NCI-H345 (cell line): ENCODE data around the gene OGA.
A peak's percentile ranks its signal among the peaks of the same experiment; 100 is the strongest.

ENCODE experiments used
- DNase-seq: peaks from one replicate; lab custom pipeline; 2025; lab: John Stamatoyannopoulos, UW

The OGA gene

DNA sequence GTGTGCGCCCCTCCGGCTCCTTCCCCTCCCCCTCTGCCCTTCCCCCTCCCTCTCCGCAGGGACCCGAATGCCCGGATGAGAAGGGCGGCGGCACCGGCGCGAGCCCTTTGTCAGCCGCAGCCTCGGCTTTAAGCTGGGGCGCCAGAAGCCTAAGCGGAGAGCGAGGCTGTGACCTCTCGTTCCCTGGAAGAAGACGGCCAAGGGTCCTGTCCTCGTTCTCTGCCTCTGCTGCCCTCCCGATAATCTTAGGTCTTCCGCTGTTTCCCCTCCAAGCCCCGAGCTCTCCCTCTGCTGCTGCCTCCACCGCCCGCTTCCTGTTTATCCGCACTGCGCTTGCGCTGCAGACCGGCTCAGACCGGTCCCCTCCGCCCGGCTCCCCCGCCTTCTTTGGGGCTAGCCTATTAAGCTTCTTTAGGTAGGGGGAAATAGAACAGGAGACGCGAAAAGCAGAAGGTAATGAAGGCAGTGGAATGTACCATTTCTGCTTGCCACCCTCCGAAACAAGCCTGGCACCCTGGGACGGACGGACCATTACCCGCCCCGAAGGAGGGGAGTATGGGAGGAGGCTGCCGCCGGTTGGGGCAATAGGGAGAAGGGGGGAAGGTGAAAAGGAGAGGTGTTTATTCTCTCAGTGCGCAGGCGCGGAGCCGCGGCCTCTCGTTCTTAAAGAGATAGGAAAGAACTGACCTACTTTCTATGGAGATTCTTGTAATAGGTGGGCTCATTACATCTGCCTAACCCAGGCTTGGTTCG is at the start of gene OGA:
TSS of gene OGA (minus strand) at position 326 of the 753 bp plus-strand sequence. CDS start 422 bp downstream, outside the sequence.
- DNase-seq = peak; percentile 97

DNA sequence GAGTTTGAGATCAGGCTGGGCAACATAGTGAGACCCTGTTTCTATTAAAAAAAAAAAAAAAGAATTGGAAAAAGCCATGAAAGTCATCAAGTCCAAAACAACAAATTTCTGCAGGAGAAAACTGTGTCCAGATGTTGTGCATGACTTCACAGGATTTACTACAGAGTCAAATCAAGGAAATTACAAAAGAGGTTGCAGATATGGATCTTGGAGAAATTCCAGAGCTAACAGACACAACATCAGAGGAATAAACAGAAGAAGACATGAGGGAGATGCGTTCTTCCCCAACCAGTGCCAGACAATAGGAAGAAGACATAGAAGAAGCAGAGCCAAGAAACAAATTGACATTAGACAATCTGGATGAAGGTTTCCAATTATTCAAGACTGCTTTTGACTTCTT is 49.7 kb upstream of the OGA start:
- no peak for DNase-seq

DNA sequence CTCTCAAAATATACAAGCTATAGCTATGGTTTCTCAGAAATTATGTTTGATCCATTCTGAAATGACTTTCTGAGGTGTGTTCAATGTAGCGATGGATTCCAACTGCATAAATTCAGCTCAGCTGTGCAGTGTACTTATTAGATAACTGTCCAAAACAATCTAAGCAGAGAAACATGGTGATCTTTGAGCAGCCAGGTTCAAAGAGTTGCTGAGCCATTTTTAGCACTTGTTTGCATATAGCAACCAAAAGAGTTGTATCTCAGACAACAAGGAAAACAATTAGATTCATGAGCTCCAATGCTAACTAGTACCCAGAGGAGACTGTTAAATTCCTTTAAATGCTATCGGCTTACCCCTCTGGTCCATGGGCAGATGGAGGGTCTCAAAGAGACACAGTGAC is 41.3 kb upstream of the OGA start:
- DNase-seq = no peak

DNA sequence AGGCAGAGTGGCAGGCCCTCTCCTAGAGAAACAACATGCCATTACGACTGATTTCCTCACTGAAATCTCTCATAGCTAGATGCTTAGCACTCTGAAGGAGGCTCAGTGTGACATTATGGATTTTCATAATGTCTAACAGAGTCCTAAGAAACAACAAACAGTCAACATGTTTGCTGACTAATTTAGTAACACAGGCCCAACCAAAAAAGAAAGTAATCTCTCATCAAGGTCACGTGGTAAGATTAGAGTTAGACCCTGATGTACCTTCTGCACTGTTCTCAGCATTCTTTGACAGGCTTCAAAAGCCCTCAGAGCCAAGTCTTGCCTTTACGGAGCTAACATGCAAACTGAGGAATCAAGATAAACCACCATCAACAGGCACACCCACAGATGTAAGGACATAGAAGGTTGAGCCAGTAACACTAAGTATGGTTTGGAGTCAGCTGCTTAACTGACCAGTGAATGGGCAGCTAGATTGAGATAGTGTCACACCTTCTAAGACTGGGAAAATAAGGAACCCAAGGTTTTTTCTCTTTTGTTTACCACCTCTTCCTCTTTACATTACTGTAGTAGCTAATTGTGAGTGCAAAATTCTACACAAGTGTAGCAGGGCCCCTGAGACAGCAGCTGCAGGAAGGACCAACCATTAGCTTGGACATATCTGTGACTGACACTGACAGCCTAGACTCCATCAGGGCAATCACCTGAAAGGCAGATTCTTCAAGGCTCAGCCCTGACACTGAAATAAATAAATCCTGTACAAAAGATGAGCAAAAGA is 40.7 kb upstream of the OGA start:
- DNase-seq = no peak

DNA sequence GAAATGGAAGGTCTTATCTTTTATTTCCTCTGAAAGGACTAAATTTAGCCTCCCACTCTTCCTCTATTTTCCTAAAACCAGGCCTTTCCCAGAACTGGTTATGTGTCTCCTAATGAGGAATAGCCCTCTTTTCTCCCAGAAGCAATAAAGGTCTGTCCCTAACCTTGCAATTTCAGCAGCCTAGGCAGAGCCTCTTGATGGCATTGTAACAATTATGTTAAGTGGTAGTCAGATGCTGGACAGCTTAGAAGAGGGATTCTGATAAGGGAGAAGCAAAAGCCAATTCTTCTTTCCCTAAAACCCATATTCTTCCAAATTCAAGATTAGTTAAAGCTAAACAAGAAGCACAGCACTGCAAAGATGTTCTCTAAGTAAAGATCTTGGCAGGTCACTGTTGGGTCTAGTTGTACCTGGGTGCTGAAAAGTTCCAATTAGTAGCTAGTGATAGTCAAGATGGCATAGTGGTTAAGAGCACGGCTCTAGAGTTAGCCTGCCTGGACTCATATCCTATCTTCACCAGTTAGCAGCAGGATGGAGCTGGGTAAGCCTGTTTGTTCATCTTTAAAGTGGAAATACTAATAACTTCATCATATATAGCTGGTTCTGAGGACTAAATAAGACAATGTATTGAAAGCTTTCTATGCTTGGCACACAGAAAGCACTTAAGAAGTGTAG is 39.7 kb upstream of the OGA start:
- DNase-seq = no peak

DNA sequence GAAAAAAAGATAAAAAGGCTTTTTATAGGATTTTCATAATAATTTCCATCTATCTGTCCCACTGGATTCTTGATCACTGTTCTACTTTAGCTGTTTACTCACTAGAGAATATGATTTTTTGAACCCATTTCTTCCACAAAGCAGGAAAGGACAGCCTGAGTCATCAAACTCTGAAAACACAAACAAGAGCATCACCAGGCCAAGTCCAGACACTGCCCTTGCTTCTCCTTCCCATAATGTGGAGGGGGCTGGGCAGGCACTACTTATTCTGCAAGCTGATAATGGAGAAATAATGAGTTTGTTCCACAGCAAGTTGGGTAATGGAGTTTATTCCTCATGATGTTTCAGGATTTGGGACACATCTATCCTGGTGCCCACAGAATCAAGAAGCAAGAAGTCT is 38.4 kb upstream of the OGA start:
- DNase-seq = no peak

DNA sequence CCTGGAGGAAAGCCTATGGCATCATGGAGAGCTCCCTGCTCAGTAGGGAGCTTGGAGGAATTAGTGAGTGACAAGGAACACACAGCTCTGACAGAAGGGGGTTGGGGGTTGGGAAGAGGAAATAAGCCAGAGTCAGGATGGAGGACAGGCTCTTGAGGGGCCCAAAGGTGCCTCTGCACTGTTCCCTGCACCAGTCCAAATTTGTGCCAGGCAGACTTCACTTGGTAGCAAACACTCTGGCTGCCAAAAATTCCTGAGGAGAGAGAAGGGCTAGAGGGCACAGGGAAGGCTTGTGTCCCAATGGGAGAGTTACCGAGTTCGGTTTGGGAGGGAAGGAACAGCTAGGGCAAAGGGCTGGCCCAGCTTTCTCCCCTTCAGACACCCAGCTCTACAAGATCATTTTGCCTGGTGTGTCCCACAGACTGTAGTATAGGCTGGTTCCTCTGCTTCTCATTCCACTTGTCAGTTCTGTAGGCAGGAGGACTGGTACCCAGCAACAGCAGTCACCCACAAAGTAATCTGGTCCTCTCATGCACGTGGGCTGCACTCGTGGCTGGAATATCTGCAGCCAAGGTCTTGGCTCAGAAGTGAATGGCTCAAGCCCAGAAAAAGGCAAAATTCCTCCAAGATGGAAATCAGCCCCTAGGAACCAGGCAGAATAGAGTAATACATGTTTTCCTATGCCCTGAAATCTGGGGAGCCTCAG is 33.3 kb upstream of the OGA start:
- no peak for DNase-seq

DNA sequence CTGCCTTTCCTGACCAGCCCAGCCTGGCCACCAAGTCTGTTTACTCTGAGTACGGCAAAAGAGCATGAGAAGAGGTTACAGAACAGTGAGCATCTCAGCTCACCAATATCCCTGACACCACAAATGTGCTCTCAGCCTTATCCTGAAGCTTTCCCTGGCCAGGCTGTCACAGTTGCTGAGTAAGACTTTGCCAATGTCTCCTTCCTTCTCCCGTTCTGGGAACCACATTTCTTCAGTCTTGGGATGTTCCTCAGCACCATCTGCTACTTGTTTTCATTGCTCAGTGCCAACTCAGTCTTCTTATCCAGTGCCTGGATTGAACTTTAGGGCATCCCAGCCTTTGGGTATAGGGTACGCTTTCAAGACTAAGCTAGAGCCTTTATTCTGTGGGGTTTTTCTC is 32.5 kb upstream of the OGA start:
- no peak for DNase-seq

DNA sequence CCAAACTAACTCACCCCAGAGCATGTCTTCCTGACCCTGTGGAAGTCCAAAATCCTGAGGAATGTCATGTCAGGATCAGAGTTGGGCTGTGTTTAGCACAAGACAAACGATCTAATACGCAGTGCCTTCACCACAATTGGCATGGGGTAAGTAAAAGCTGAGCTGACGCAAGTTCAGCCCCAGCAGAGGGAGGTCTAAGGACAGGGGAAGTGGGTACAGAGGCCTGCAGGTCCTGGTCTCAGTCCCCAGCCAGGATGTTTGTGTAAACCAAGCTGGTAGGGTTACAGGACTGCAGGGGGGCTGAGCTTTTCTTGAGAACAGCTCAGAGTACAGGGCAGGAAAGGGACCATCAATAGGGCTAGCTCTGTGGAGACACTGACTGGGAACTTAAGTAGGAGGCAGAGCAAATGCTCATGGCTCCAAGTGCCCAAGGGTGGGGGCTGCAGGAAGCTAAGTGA is 30.7 kb upstream of the OGA start:
- no peak for DNase-seq

DNA sequence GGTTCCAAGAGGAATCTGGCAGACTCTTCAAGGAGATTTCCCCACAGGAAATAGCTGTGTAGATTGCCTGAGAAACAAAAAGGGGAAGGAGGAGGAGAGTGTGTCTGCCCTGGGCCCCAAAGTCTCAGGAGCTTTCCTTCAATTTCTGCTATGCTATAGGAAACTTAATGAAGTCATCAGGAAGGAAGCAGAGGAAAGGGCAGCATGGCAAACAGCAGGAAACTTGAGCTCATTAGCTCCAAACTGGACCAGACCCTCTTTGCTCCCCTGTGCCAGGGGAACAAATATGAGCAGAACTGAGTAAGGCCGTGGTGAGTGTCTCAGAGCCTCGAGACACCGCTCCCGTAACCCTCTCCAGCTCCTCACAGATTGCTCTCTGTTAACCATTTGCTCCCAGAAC is 30.2 kb upstream of the OGA start:
- no peak for DNase-seq

DNA sequence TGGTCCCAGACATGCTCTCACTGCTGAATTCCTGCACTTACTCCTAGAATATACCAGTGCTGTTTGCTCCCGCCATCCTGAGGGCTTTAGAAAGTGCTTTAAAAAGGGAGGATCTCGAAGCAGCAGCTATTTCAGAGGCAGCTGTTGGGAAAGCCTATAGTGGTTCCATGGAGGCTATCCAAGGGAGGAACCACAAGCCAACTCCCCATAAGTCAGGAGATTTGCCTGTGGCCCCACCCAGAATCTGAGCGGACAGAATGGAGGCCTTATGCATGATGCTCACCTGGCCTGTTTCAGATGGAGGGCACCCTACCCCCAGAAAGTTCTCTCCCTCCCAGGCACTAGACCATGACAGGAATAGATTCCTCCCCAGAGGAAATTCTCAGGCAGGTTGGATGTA is 27.6 kb upstream of the OGA start:
- DNase-seq = no peak

DNA sequence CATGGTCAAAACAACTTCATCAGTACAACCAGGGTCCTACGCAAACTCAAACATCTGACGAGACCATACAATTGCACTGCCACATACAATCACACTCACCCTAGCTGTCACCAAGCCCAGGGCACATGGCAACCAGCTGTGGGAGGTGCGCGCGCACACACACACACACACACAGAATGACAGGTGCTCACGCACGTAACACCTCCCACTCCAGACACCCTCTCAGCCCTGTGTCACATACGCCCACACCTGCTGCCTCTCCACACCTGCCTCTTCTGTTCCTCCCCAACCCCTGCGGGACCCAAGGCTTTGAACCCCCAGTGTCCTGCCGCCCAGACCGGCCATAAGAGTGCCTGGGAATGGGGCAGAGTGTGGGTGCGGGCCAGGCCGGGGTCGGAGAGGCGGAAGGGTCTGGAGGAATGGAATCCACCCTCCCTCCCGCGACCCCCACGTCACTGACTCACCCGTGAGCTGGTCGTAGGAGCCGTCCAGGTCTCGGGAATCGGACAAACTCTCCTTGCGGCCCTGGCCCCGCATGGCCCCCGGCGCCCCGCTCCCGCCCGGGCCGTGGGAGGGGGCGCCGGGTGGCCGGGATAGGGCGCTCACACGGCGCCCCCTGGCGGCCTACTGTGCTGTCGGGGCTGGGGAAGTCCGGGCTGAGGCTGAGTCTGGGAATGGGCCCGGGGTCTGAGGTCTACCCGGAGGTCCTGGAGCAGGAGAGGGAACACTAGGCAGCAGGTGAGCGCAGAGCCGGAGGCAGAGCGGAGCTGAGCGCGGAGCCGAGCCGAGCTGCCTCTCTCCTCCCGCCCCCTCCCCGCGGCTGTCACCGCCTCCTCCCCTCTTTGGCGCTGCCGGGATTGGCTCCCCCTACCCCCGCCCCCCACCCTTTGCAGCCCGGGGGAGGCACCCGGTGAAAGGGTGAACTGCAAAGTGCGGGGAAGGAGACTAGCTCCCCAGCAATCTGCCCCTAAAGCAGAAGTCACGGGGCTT is 25.1 kb upstream of the OGA start, which contains the start of gene KCNIP2:
TSS of gene KCNIP2 (minus strand) at position 769 of the 990 bp plus-strand sequence. CDS start at position 537, 232 bp downstream.
- DNase-seq = peak; percentile 47

DNA sequence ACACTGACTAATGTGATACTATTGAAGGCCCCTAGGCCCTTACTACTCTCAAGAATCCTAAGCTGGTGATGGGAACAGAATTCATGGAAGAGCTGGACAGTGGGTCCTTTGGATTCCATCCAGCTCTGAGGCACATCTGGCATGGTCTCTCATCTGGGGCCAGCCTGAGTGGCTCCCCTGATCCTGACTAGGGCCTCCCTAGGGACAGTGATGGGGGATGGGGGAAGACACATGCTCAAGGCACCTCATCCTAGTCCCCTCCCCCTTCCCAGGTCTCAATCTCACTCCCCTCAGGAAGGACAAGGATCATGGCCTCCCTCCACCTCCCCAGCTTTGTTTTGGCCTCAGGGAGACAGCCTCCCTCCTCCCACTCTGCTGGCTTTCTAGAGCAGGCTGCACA is 23.6 kb upstream of the OGA start:
- DNase-seq = no peak

DNA sequence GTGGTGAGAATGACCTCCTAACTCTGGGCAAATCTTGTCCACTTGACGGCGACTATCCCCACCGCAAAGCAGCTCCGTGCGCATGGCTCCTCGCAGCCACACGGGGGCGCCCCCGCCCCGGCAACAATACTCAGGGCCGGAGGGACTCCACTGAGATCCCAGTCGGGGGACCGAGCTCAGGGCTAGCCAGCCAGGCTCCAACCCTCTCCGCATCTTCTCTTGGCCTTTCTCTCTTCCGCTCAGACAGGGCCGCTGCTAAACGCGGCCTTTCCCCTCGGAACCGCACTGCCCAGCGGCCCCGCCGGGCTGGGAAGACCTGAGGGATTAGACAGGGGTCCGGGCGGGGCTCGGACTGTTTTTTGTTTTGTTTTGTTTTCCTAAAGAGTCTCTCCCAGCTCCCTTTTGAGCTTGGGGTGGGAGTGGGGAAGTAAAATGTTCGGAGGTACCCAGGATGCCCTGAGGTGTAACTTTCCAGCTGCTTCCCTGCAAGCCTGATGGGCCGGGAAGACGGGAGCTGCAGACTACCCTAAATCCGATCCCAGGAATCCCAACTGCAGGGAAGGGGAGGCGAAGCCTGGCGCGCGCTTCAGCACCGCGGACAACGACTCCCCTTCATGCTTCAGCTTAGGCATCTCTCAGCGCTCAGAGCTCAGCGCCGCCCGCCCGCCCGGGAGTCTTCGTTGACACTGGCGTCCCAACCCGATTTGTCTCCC is 22.7 kb upstream of the OGA start:
- DNase-seq = peak; percentile 75

DNA sequence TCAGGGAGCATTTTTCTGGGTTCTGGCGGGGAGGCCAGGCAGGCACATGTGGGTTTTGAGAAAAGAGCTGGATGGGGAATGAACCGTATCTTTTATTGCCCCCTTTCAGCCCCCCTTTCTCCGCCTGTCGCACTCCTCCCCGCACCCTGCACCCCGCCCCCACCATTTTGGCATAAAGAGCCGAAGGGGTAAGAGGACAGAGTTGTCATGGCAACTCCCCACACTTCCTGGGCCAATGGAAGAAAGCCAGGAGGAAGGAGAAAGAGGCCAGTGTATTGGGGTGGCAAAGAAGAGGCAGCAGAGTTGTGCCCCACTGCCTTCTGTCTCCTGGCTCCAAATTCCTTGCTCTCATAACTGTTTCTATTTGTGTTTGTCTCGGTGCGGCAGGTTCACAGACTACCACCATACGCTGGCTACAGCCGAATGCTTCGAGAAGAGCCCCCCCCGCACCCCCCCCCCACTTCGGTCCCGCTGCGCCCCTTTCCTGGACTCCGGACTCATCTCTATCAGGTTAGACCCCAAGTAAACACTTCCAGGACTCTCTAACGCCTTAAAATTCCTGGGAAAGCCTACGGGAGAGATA is 21.9 kb upstream of the OGA start:
- no peak for DNase-seq

DNA sequence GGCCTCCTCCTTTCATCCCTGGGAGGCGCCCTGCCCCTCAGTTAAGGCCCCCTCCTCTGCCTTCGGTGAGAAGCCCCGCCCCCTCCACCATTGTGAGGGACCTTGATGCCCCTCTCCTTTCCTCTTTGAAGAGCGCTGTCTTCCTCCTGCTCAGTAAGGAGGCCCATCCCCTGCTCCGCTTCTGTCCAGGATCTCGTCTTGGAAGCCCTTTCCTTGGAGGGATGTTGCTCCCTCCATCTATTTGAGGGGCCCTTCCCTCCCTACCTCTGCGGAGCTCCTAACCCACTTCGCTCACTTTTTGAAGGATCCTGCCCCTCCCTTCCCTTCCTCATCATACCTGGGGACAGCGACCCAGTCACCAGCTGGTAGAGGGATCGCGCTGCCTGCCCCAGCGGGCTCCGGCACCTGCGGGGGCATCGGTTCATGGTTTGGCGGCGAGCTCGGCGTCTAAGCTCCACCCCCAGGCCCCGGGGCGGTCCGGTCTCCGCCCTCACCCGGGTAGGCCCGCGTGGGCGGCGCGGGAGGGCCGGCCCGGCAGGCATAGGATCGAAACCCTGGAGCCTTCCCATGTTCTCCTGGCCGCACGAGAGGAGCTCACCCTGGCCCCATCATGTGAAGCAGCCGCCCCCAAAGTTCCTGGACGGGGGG is 21.3 kb upstream of the OGA start:
- DNase-seq = peak; percentile 40

DNA sequence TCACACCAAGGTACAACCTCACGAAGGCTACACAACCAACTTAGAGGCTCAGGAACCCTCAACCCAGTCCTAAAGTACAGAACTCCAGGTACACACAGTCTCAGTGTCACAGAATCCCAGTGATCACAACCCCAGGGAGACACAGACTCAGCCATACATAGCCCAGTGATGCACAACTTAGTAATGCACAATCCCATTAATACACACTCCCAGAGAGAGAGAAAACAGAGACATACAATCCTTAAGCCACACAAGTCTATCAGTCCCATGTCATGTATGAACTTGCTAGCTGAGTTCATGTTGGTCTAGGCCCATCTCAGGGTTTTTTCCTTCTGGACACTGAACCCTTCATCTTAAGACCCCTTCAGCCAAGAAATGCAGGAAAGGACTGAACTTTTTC is 20.8 kb upstream of the OGA start:
- DNase-seq = no peak

DNA sequence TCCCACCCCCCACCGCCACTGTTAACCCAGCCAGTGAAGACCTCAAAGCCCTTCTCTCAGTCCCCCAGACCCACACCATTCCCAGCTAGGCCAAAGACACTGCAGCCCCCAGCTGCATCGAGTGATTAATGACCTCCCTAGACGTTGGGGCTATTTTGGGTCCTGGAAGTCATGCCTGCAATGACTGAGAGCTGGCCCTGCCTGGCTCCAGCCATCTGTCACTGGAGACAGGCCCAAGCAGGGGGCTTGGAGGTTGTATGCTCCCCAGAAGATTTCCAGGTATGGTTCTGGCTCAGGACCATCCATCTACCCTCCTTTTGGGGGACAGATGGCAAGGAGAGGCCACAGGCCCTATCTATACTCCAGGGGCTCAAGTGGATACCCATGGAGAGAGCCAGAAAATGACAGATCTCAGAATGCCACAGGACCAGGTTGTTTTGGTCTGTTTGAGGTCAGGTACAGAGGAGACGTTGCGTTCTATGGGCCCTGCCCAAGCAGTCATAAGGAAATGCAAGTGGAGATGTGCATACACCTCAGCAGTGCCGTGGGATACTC is 20.2 kb upstream of the OGA start:
- no peak for DNase-seq

DNA sequence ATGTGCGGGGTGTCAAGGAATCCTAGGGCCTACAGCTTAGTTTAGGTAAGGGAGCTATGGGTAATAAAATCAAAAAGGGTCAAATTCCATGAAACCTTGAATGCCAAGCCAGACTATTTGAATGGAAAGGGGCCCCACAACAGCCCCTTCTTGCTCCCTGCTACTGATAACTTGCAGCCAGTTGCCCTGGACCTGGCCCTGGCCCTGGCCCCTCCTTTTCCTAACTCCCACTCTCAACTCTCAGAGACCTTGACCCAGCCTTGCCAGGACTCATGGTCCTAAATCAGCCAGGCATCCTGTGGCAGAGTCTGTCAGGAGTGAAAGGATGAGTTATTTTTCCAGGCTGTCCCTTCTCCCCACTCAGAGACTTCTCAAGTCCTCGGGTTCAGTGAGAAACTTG is 19.5 kb upstream of the OGA start:
- DNase-seq = no peak
